Measurements from ENCODE around the gene BCL11B.

Gene BCL11B

GRCh38 chr14:99258876-99259726 lies 12.9 kb downstream of the BCL11B start:
- TF ChIP-seq CTCF (IDR thresholded peaks at IDR 0.05; ENCODE audit: low read depth, low read length): no peak
- Histone ChIP-seq H3K9me3 (ENCODE audit: severe bottlenecking) (no peaks in the 10 kb centered on the region), H3K27ac (no peak overlapping the region), H3K4me3 (ENCODE audit: low read depth, low read length) (no peak overlapping the region), H3K27me3 (ENCODE audit: insufficient read depth, low read depth, severe bottlenecking) (peaks cover 70% of the 10 kb centered on the region), H3K36me3 (no peaks in the 10 kb centered on the region)
- no peak for DNase-seq

- no peak for DNase-seq
- no peak for TF ChIP-seq CTCF (IDR thresholded peaks at IDR 0.05; ENCODE audit: low read depth, low read length)
- no peak overlapping the region for H3K4me3 ChIP-seq (ENCODE audit: low read depth, low read length)
- H3K27ac ChIP-seq: no peak overlapping the region
- no peaks in the 10 kb centered on the region for H3K9me3 ChIP-seq (ENCODE audit: severe bottlenecking)
- no peaks in the 10 kb centered on the region for H3K36me3 ChIP-seq
- H3K27me3 ChIP-seq (ENCODE audit: insufficient read depth, low read depth, severe bottlenecking): peaks cover 70% of the 10 kb centered on the region
Observed at GRCh38 chr14:99258341-99258861, 13.6 kb downstream of the BCL11B start.

- Histone ChIP-seq H3K36me3 (no peaks in the 10 kb centered on the region), H3K27me3 (ENCODE audit: insufficient read depth, low read depth, severe bottlenecking) (peaks cover 72% of the 10 kb centered on the region), H3K9me3 (ENCODE audit: severe bottlenecking) (no peaks in the 10 kb centered on the region), H3K4me3 (ENCODE audit: low read depth, low read length) (no peak overlapping the region), H3K27ac (no peak overlapping the region)
- no peak for TF ChIP-seq CTCF (IDR thresholded peaks at IDR 0.05; ENCODE audit: low read depth, low read length)
- DNase-seq: no peak
Observed at GRCh38 chr14:99257673-99258221, 14.2 kb downstream of the BCL11B start.

GRCh38 chr14:99257122-99257672 lies 14.8 kb downstream of the BCL11B start:
- no peak for DNase-seq
- H3K27me3 ChIP-seq (ENCODE audit: insufficient read depth, low read depth, severe bottlenecking): peaks cover 72% of the 10 kb centered on the region
- no peak overlapping the region for H3K4me3 ChIP-seq (ENCODE audit: low read depth, low read length)
- H3K36me3 ChIP-seq: no peaks in the 10 kb centered on the region
- no peaks in the 10 kb centered on the region for H3K9me3 ChIP-seq (ENCODE audit: severe bottlenecking)
- H3K27ac ChIP-seq: no peak overlapping the region
- TF ChIP-seq CTCF (IDR thresholded peaks at IDR 0.05; ENCODE audit: low read depth, low read length): no peak

- DNase-seq: no peak
- no peaks in the 10 kb centered on the region for H3K9me3 ChIP-seq (ENCODE audit: severe bottlenecking)
- no peak overlapping the region for H3K27ac ChIP-seq
- TF ChIP-seq CTCF (IDR thresholded peaks at IDR 0.05; ENCODE audit: low read depth, low read length): no peak
- H3K4me3 ChIP-seq (ENCODE audit: low read depth, low read length): no peak overlapping the region
- H3K27me3 ChIP-seq (ENCODE audit: insufficient read depth, low read depth, severe bottlenecking): peaks cover 65% of the 10 kb centered on the region
- no peaks in the 10 kb centered on the region for H3K36me3 ChIP-seq
Observed at GRCh38 chr14:99256483-99256874, 15.5 kb downstream of the BCL11B start.

Data from WERI-Rb-1 (cell line).